Measurements from ENCODE around the gene TGFBR3L. TPM values are rescaled to one million over a fixed set of nuclear protein-coding genes. Genes with fewer than 3 reads are reported as not detected.
A peak's percentile ranks its signal among the peaks of the same experiment; 100 is the strongest.

The TGFBR3L gene
- total and polyA plus RNA-seq, 2 of the 13 experiments (the other 11 are each of a cell fraction or from before 2014, with no cell fraction given): 0.20 to 1.0 TPM

DNA sequence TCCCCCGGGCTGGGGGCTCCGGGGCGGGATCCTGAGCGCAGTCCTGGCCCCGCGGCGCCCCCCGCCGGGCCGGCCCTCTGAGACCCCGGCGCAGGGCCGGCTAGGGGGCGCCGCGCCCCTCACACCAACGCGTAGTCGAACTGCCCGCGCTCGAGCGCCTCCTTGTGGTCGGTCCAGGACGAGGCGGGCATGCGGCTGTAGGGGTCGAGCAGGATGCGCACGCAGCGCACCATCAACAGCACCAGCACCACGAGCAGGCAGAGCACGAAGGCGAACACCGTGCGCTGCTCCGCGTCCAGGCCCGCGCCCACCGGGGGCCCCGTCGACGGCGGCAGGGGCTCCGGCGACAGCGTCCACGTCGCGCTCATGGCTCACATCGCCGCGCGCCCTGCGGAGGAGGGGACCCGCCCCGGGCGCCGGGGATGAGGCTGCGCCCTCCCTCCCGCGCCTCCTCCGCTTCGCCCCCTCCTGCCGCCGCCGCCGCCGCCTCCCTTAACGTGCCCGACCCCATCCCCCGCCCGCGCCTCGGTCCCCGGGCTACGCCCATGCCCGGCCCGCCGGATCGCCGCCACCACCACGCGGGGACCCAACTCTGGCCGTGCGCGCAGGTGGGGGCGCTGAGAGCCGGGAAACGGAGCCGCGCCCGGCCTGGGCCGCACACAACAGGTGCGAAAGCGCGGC lies 10.7 kb downstream of the TGFBR3L start (continued):
- TF ChIP-seq, protein P1, sequence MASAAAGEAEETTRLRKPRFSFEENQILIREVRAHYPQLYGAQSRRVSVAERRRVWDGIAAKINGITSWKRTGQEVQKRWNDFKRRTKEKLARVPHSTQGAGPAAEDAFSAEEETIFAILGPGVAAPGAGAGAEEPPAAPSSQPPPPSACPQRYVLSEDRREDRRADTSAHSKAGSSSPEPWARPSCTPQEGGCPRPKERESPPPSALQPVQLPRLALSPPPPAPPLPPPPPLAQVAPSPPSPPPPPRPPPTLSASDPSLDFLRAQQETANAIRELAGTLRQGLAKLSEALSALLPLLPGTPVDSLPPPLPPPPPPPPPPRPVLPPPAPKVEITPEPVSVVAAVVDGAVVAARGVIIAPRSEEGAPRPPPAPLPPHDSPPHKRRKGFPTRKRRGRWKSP (CRISPR knock-in tag; IDR thresholded peaks at IDR 0.05): peak; percentile 29; the same call in 1 of the 2 replicates
- TF ChIP-seq ZNF7 (CRISPR knock-in tag; IDR thresholded peaks at IDR 0.05) (no peak), KDM2A (CRISPR knock-in tag; IDR thresholded peaks at IDR 0.05; ENCODE audit: borderline replicate concordance, low read depth) (peak; percentile 87), ZNF883 (CRISPR knock-in tag; IDR thresholded peaks at IDR 0.05; ENCODE audit: not compliant biosample characterization) (peak; percentile 33), MTA3 (CRISPR knock-in tag; IDR thresholded peaks at IDR 0.05) (no peak), HMG20A (CRISPR knock-in tag; IDR thresholded peaks at IDR 0.05; ENCODE audit: borderline replicate concordance) (no peak), ZNF672 (CRISPR knock-in tag; IDR thresholded peaks at IDR 0.05) (0 out of 2 replicates have a peak, but pooled peaks have one; percentile 21), ZNF572 (CRISPR knock-in tag; IDR thresholded peaks at IDR 0.05) (no peak), ZFX (CRISPR knock-in tag; IDR thresholded peaks at IDR 0.05; ENCODE audit: low read depth) (peak; percentile 52; the same call in 1 of the 2 replicates), MED1 (CRISPR knock-in tag; IDR thresholded peaks at IDR 0.05) (peak; percentile 47), ZNF776 (CRISPR knock-in tag; IDR thresholded peaks at IDR 0.05) (peak; percentile 84), ERF (CRISPR knock-in tag; IDR thresholded peaks at IDR 0.05) (peak; percentile 86), NONO (IDR thresholded peaks at IDR 0.05) (no peak), NONO (CRISPR knock-in tag; conservative IDR thresholded peaks at IDR 0.05) (peak; percentile 67), KDM5A (IDR thresholded peaks at IDR 0.05; ENCODE audit: borderline replicate concordance, low read length) (no peak), GZF1 (CRISPR knock-in tag; IDR thresholded peaks at IDR 0.05) (no peak), NR1H2 (CRISPR knock-in tag; IDR thresholded peaks at IDR 0.05; ENCODE audit: borderline replicate concordance, low read depth) (peak; percentile 92; the same call in 1 of the 2 replicates), ZNF614 (CRISPR knock-in tag; IDR thresholded peaks at IDR 0.05; ENCODE audit: borderline replicate concordance) (no peak), MAFG (CRISPR knock-in tag; IDR thresholded peaks at IDR 0.05) (no peak), ZNF557 (CRISPR knock-in tag; IDR thresholded peaks at IDR 0.05) (peak; percentile 86; the same call in 1 of the 2 replicates), IRX3 (CRISPR knock-in tag; IDR thresholded peaks at IDR 0.05; ENCODE audit: borderline replicate concordance, low read depth) (peak; percentile 77; the same call in 1 of the 2 replicates), ZNF510 (CRISPR knock-in tag; IDR thresholded peaks at IDR 0.05; ENCODE audit: low read depth) (no peak), ZNF724P (CRISPR knock-in tag; IDR thresholded peaks at IDR 0.05; ENCODE audit: borderline replicate concordance) (peak; percentile 85), ZNF564 (CRISPR knock-in tag; IDR thresholded peaks at IDR 0.05) (peak; percentile 74; the same call in 1 of the 2 replicates), NPAS2 (CRISPR knock-in tag; IDR thresholded peaks at IDR 0.05; ENCODE audit: borderline replicate concordance) (no peak), KAT8 (CRISPR knock-in tag; IDR thresholded peaks at IDR 0.05) (0 out of 2 replicates have a peak, but pooled peaks have one; percentile 24), TEAD3 (CRISPR knock-in tag; optimal IDR thresholded peaks at IDR 0.05; ENCODE audit: borderline replicate concordance) (peak; percentile 71), ZNF766 (CRISPR knock-in tag; IDR thresholded peaks at IDR 0.05; ENCODE audit: borderline replicate concordance) (peak; percentile 85; the same call in 1 of the 2 replicates), ZNF713 (CRISPR knock-in tag; IDR thresholded peaks at IDR 0.05) (no peak), ZSCAN25 (CRISPR knock-in tag; IDR thresholded peaks at IDR 0.05) (peak; percentile 58; the same call in 1 of the 2 replicates), ZNF30 (CRISPR knock-in tag; IDR thresholded peaks at IDR 0.05) (0 out of 2 replicates have a peak, but pooled peaks have one; percentile 56)
- TF ChIP-seq, protein P2, sequence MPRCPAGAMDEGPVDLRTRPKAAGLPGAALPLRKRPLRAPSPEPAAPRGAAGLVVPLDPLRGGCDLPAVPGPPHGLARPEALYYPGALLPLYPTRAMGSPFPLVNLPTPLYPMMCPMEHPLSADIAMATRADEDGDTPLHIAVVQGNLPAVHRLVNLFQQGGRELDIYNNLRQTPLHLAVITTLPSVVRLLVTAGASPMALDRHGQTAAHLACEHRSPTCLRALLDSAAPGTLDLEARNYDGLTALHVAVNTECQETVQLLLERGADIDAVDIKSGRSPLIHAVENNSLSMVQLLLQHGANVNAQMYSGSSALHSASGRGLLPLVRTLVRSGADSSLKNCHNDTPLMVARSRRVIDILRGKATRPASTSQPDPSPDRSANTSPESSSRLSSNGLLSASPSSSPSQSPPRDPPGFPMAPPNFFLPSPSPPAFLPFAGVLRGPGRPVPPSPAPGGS (CRISPR knock-in tag; IDR thresholded peaks at IDR 0.05): peak; percentile 82; the same call in 1 of the 2 replicates

Data from HepG2 (cell line).